ENCODE data around the gene STK26.
A peak's percentile ranks its signal among the peaks of the same experiment; 100 is the strongest.
"Not testable (repeated sequence)": the region's sequence is repeated elsewhere in the genome, so short reads cannot be mapped to it uniquely, and the experiment has no call there.

Gene STK26

DNA sequence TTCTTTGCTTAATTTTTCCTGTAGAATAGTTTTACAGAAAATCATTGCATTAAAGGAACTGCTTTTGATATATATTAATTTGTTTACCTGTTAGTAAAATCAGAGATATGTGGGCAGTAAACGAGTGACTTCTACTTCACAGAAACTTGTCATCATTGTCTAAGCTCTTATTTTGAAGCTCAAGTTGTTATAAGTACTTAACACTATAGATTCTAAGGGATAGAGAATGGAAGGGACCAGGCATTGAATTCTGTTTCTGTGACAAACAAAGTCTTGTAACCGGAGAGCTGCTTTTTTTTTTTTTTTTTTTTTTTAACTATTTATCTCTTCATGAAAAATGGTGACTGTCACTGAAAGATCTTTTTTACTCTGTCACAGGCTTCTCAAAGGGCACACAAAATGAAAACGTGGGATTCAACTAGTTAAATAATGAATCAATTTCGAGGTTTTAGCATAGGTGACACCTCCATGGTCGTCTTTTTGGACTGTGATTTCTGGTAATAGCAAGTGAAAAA lies 14.4 kb downstream of the STK26 start:
- no peak for DNase-seq

DNA sequence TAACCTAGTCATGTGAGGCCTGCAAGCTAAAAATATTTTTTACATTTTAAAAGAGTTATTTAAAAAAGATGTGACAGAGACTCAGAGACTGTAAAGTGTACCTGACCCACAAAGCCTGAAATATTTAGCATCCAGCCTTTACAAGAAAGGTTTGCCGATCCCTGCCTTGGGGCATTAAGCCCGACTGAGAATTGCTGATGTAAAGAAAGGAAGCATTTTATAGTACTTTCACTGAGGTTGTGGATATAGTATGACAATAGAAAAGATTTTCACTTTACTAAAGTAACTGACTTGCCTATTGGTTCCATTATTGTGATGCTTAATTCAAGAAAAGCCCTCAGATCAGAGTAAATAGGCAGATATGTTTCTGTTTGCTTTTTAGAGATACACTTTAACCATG lies 17.0 kb downstream of the STK26 start:
- no peak for DNase-seq

DNA sequence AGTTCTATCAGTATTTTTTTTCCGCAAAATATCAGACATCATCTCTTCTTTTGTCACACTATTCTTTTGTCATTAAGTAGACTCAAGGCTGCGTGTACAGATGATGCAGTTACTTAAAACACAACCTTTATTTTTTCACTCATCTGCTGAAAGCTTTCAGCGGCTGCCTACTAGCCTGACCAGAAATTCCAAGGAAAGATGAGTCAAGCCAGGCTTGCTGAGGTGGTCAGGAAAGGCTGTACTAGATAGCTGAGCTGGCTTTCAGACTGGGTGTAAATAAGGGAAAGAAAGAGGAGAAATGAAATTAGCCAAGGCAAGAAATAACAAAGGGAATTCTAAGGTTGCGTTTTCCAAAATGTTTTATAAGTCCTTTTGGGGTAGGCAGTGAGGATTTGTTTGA lies 17.9 kb downstream of the STK26 start:
- DNase-seq = no peak

DNA sequence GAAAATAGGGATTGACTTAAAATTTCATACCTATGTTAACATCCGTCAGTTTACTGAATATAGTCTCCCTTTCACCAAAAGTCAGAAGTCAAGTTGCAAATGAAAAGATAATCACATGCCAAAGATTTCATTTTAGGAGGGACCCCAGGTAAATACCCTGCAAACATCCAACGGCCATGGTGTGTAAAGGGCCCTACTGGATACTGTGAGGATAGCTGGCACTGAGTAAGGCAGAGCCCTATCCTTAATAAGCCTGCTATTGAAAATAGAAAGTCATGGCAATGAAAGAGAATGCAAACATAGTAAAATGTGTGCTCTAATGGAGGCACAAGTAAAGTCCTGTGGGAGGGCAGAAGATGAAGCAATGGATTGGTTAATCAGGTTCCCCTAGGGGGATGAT lies 20.9 kb downstream of the STK26 start:
- DNase-seq = no peak

DNA sequence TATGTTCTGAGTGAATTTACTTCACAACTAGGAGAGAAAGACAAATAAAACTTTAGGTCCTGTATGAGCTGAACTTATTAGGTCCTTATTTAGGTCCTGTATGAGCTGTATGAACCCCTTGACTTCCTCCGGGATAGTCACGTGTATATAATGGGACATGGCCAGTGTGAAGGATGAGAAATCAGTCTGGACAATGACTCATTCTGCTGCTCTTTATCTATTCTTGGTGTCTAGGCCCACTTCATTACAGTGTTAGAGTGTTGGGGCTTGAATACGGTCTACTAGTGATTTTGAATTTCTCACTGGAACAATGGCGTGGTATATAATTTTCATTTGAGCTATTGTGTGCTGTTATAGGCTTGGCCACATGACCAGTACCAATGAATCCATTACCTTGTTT lies 21.9 kb downstream of the STK26 start:
- DNase-seq = peak; percentile 20

DNA sequence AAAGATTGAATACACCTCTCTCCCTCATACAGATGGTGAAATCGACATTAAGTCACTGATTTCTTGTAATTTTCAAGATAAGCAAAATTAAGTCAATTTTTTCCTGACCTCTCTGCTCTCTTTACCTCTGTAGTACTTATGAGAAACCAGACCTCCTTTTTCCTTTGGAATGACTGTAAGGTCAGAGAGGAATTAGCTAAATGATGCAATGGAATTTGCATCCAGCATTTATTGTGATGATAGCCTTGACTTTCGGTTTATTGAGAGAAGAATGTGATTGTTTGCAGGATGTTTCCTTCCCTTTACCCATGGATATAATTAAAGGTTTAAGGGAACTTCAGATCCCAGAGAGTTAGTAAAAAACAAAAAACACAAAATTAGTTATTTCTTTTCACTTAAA lies 22.4 kb downstream of the STK26 start:
- DNase-seq = no peak

DNA sequence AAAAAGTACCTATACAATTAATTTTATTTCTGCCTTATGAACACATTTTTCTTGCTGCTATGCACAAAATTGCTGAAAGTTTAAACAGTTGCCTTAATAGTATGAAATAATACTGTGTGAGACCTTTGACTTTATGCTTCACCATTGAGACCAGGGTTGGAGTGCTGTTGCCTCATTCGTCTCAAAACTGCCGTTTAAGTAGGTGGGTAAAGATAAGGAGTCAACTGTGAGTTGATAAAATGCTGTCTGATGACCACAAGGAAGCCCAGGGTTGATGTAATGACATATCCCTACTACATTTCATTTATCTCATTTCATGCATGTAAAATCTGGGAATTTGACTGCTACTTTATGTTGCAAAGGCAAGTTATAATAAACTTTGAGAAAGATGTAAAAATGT lies 23.4 kb downstream of the STK26 start:
- peak; percentile 69 for DNase-seq

DNA sequence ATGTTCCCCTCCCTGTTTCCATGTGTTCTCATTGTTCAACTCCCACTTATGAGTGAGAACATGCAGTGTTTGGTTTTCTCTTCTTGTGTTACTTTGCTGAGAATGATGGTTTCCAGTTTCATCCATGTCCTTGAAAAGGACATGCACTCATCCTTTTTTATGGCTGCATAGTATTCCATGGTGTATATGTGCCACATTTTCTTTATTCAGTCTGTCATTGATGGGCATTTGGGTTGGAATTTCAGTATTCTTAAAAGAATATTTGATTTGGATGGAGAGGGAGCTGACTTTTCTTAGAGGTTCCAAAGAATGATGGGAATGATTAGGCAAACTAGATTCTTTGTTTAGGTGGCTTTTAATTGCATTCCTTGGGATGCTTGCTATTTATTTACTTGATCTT lies 28.7 kb downstream of the STK26 start:
- DNase-seq = not testable (repeated sequence)

DNA sequence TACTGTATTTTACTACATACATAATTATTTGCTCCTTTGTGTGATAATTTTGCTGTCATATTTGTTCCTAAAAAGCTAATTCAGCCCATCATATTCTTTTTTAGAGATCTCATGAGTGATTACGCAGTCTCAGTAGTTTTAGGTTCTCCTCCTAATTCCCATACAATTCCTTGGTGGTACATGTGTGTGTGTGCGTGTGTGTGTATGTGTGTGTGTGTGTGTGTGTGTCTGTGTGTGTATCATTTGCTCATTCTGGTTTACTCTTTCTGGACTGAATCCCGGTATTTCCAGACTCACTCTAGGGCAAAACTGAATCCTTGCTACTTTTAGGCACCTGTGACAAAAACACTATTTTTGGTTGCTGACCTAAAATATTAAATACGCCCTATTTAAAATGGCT lies 34.9 kb downstream of the STK26 start:
- no peak for DNase-seq

DNA sequence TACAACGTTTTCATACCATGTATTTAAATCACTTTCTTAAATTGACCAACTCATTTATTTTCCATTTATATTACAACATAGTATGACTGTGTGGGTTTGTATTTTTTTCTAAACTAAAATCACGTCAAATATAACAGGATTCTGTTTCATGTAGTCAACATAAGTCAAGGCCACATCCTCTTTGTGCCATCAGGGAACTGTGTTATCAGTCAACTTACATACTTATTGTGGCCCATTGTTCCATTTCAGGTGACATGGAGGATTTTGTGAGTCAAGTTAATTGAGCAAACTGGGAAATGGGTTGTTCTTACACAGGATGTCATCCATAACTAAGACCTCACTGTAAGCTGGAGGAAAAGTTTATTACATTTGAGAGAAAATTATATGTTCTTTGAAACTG lies 35.9 kb downstream of the STK26 start:
- no peak for DNase-seq

DNA sequence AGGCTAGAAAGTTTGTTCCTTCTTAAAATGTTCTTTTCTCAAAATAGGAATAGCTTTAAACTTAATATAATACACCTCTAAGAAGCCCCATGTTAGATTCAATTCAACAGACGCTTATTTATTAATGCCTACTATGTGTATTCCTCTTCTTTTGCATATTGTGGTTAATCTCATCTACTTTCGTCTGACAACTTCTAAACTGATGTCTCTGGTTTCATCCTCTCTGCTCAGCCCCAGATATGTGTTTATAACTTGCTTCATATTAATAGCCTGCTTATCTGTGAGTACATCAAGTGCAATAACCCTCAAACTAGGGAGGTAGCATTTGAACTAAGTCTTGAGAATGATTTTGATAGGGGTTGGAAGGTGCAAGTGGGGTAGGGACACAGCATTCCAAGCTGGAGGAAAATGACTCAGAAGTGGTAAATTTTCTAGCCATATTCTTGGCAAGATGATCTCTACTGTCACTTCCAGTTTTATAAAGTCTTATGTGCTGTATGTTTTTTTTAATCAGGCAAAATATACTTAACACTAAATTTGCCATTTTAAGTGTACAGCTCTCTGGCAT lies 37.0 kb downstream of the STK26 start:
- no peak for DNase-seq

DNA sequence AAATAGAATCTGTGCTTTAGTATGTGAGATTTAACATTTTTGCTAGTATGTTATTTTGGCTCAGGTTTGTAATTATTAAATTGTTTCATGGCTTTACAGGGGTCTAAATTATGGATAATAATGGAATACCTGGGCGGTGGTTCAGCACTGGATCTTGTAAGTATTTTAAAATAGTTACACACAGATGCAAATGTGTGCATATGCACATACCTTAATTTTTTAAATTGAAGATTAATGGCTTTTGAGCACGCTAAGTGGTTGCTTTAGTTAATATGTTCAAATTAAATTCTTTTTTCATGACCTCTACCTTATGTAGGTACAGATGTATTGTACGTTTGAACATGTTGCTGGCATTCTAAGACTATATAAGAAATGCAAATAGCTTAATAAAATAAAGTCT lies 40.2 kb downstream of the STK26 start:
- DNase-seq = no peak

DNA sequence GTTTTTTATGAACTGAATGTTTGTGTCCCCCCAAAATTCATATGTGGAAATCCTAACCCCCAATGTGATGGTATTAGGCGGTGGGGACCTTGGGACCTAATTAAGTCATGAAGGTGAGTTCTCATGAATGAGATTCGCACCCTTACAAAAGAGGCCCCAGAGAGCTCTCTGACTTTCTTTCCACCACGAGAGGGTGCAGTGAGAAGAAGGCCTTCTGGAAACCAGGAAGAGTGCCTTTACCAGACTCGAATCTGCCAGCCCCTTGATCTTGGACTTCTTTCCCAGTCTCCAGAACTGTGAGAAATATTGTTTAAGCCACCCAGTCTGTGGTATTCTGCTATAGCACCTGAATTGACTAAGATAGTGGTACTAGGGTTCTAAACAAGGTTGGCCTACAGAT lies 40.8 kb downstream of the STK26 start:
- DNase-seq = no peak

DNA sequence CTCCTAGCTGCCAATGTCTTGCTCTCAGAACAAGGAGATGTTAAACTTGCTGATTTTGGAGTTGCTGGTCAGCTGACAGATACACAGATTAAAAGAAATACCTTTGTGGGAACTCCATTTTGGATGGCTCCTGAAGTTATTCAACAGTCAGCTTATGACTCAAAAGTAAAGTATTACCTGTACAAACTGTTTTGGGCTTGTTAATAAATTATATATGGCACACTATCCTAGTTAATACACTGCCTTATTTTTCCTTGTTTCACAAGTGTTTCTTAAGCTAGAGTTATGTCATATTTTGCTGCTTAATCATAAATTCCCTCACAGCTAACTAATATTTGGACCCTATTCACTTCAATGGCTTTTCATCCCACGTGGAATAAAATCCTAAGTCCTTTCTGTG lies 45.3 kb downstream of the STK26 start:
- no peak for DNase-seq

DNA sequence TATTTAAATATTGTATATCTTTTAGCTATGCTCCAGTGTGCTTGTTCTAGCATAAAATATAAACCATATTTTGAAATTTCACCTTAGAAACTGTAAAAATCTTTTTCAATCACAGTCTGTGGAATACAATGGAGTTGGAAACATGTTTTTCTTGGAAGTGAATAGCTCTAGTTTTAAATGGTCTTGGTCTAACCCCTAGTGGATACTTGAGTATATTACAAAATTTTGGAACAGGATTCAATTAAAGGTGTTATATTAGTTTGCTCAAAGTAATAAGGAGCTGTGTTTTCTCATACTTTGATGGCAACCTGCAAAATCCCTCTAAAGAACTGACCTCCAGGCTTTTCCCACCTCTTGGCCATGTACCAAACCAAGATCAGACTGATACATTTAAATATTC lies 48.2 kb downstream of the STK26 start:
- DNase-seq = peak; percentile 29

DNA sequence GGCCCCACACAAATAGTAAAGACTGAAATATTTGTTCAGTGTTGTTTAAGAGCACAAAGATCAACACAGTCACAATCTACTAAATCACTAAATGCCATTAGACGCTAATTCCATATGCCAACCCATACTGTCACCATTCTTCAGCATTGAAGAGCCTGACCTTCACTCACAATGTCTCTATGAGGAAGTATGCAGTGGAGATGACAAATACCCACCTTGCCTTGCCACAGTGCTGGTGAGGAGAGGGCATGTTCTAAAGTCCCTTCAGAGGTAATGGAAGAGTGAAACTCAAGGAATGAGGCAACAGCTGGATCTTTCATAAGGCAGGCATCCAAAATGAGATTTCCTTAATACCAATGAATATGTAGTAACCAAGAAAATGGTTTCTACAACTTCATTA lies 54.3 kb downstream of the STK26 start:
- no peak for DNase-seq

DNA sequence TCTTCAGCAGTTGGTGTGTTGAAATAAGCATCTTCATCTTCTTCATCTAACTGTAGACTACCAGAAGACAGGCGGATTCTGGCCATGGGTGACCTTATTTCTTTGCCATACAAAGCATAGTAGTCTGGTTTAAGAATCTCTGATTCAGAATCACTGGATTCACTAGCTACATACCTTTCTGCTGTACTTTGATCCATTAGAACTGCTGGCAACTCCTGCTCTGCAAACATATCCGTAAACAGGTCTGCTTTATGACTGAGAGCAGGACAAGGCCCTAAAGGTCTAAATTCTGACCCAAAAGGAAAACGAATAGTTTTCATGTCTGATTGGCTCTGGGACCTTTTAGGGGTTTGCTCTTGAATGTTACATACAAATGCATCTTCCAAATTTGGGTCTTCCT lies 54.8 kb downstream of the STK26 start:
- no peak for DNase-seq

DNA sequence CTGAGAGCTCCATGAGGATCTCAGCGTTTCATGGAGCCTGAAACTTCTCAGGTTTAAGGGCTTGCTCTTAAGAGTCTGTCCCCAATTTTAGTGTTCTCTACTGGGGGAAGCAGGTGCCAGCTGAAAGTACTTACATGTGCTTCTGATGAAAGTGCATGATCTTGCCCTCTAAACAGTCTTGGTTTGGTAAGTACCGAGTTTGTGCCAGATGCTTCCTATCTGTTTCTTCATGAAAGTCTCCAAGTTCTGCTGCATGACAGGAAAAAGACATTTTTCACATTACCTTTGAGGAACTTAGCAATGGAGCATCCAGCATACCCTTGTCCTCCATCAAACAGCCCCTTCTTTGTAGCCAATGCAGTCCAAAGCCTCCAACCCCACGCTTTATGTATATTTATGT lies 62.7 kb downstream of the STK26 start:
- no peak for DNase-seq

DNA sequence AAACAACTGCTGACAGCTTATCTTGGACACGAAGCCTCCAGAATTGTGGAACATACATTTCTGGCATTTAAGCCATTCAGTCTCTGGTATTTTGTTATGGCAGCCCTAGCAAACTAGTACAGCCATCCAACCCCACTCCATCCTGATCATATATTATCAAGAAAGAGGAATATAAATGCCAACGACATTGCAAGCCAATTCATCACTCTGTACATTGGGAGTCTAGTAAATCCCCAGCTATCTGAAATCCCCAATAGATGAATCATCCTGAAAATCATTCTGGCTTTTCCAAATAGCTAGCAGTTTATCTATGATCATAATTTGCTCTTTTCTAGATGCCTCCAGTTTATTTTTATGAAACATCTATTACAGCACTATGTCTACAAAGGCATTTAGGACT lies 63.6 kb downstream of the STK26 start:
- DNase-seq = no peak

DNA sequence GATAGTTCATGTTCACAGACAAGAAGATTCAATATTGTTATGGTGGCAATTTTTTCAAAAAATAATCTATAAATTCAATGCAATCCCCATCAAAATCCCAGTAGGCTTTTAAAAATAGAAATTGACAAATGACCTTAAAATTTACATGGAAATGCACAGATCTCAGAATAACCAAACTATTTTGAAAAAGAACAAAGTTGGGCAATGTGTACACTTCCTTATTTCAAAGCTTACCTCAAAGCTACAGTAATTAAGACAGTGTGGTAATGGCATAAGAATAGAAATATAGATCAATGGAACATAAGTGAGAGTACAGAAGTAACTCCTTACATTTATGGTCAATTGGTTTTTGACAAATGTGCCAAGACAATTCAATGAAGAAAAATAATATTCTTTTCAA lies 65.8 kb downstream of the STK26 start:
- no peak for DNase-seq

DNA sequence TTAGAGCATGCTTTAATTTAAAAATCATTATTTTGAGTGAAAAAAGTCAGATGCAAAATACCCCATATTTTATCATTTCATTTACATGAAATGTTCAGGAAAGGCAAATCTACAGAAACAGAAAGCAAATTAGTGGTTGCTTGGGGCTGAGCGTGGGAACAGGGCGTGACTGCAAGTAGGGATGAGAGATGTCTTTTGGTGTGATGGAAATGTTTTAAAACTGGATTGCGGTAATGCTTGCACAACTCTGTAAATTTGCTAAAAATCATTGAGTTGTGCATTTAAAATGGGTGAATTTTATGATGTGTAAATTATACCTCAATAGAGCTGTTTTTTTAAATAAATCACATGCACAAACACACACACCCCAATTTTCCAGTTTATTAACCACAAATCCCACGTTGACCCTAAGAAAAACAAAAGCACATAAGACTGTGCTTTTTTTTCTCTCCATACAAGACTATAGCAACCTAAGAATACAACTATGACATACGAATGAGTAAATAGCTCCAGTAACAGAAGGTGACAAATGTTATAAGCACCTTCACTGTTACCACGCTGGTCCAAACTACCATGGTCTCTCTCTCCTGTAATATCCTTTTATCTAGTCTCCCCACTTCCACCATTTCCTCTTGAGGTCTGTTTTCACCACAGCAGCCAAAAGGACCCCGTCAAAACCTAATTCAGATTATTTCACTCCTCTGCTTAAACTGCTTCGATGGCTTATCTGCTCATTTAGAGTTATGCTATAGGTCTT lies 67.5 kb downstream of the STK26 start:
- no peak for DNase-seq

DNA sequence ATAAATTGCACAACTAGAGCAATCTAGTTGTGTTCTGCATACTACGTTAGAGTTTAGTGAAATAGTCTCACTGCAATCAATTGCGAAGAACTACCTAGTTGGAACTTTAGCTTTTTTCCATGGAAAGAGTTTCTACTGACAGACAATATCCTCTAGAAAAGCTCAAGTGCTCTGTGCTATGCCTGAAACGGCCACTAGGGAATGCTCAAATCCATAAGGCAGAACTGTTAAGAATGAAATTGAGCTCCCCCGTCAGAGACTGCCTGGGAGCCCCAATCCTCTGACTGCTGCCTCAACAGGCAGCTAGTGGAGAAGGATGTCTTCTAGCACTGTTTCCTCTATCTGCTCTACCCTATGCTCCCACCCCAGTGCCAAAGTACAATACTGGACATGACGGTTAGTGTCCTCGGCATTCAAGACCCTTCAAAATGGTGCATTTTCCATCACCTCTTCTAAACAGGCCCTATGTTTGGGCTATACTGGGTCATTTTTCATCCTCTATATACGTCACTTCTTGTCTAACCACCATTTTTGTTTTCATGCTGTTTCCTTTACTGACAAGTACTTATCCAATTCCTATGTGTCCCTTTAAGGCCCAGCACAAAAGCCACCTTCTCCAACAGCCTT lies 69.5 kb downstream of the STK26 start:
- DNase-seq = peak; percentile 76

DNA sequence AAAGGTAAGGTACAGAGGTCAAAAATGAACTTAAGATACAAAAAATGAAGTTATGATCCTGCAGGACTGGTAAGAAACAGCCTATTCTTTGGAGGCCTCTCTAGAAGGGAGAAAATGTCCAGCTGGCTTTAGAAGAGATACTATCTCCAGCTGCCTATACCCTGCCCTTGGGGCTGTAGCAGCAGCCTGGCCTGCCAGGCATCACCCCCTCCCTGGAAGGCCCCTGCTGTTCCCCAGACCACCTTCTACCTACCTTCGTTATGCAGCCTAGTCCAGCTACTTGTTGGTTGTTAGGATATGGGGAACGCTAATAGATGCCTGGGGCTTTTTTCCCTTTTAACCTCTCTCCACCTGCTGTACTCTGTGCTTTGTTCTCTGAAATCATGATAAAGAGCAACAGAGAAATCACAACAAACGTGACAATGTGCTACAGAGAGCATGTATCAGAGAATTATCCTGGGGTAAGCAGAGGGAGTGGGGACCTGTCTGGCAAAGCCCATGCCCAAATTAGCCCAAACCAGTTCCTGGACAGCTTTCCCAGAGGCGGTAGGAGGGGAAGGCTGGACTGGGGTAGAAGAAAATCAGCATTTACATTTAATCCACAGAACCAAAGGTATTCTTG lies 70.2 kb downstream of the STK26 start:
- DNase-seq = no peak

DNA sequence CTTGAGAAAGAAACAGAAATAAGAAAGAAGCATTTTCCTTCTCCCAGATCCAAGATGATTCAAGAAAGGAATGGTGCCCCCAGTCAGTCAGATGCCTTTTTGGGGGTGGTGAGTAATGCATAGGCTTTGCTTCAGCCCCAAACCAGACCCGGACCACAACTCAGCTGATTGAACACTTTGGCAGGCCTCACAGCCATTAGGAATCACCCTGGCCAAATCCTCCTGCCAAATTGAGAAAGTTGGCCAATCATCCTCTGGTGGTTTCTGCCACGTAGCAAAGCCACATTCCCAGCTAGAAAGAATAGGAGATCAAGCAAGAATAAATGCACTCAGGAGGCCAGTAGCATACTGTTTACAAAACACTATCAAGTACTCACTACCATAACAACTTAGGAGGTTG lies 71.1 kb downstream of the STK26 start:
- no peak for DNase-seq

All from hematopoietic multipotent progenitor cell treated with erythropoietin and hydrocortisone succinate and interleukin-3 and kit ligand, for 8 days (in vitro differentiated cells).